K562 (cell line): ENCODE results near the gene EEF1AKMT4. TPM values are rescaled to one million over a fixed set of nuclear protein-coding genes. Genes with fewer than 3 reads are reported as not detected.

Experiments
- CHCHD3 ChIP-seq: fragments of 250-450 bp; sonication (Bioruptor Pico); IDR thresholded peaks from 2 replicates; pipeline ENCODE4 v2.1.2; 2022; ENCODE audit warnings: mild to moderate bottlenecking
- CXXC5 ChIP-seq: fragments of 250-450 bp; sonication (Bioruptor Pico); IDR thresholded peaks from 2 replicates; pipeline ENCODE4 v1.8.0; 2022; ENCODE audit warnings: inconsistent platforms, mild to moderate bottlenecking, moderate library complexity
- DDX20 ChIP-seq: fragments of 450-650 bp; IDR thresholded peaks from 2 replicates; pipeline ENCODE4 v1.6.1; 2016; ENCODE audit warnings: missing genetic modification characterization, low read depth, mild to moderate bottlenecking, missing compliant biosample characterization, moderate library complexity
- FOXO4 ChIP-seq: fragments of 450-650 bp; formaldehyde crosslinking; IDR thresholded peaks from 2 replicates; pipeline ENCODE4 v1.4.0; 2020; ENCODE audit warnings: mild to moderate bottlenecking, moderate library complexity
- HDAC6 ChIP-seq: IDR thresholded peaks from 2 replicates; pipeline ENCODE4 v1.6.1; 2012; ENCODE audit warnings: low read depth, mild to moderate bottlenecking, control low read depth, inconsistent platforms, low read length, moderate library complexity
- IRF2 ChIP-seq: sonication (generic); formaldehyde crosslinking; IDR thresholded peaks from 2 replicates; pipeline ENCODE4 v1.8.1; 2022; ENCODE audit warnings: mild to moderate bottlenecking, missing genetic modification reagents
- JUNB ChIP-seq: fragments of 450-650 bp; formaldehyde crosslinking; conservative IDR thresholded peaks from 2 replicates; pipeline ENCODE4 v1.4.0; 2020; ENCODE audit warnings: mild to moderate bottlenecking
- MYNN ChIP-seq, 2 experiments: sonication (generic); formaldehyde crosslinking in 1 of 2; IDR thresholded peaks; 2 replicates each; pipeline versions ENCODE4 v1.5.0 to v1.6.1; 2016 to 2020; ENCODE audit warnings: antibody characterized with exemption in 1 of 2, missing genetic modification reagents in 1 of 2
- POLR2H ChIP-seq: IDR thresholded peaks from 2 replicates; pipeline ENCODE4 v1.6.1; 2016; ENCODE audit warnings: missing genetic modification characterization, low read depth, mild to moderate bottlenecking, control low read depth, missing compliant biosample characterization, moderate library complexity
- SFPQ ChIP-seq: fragments of 200-400 bp; formaldehyde crosslinking; IDR thresholded peaks from 2 replicates; pipeline ENCODE4 v1.6.1; 2017; ENCODE audit warnings: mild to moderate bottlenecking, low read depth, low read length, moderate library complexity
- SNAPC5 ChIP-seq: fragments of 250-450 bp; sonication (Bioruptor Pico); IDR thresholded peaks from 2 replicates; pipeline ENCODE4 v1.8.0; 2021; ENCODE audit warnings: moderate library complexity, mild to moderate bottlenecking, inconsistent platforms
- ZFPM2 ChIP-seq: fragments of 250-450 bp; sonication (Bioruptor Pico); IDR thresholded peaks from 2 replicates; pipeline ENCODE4 v1.5.1; 2022; ENCODE audit warnings: mild to moderate bottlenecking
- ZNF384 ChIP-seq: IDR thresholded peaks from 2 replicates; pipeline ENCODE4 v1.6.1; 2012; ENCODE audit warnings: low read depth, low read length, improper control_type of control experiment
- ZNF436 ChIP-seq: fragments of 250-450, 450-650 bp; sonication (Bioruptor Pico); formaldehyde crosslinking; IDR thresholded peaks from 2 replicates; pipeline ENCODE4 v1.7.0; 2020; ENCODE audit warnings: mild to moderate bottlenecking
- ZNF511 ChIP-seq: sonication (generic); formaldehyde crosslinking; IDR thresholded peaks from 2 replicates; pipeline ENCODE4 v1.8.0; 2022; ENCODE audit warnings: mild to moderate bottlenecking, missing genetic modification reagents
- ZNF655 ChIP-seq: fragments of 250-450 bp; sonication (Bioruptor Pico); IDR thresholded peaks from 2 replicates; pipeline ENCODE4 v1.5.0; 2021
- polyA plus RNA-seq, 8 experiments: library from polyadenylated mRNA; depleted of rRNA in 4 of 8; stranded (reverse) in 5 of 8; unstranded in 3 of 8; fragments of >200 nt; fragmentation: Nextera tagmentation in 2 of 8; fragmentation: Illumina TruSeq in 1 of 8; extraction: Ambion mirVana in 2 of 8; extraction: Trizol in 1 of 8; gene quantifications; 2 replicates each; pipeline versions ENCODE4 v1.2.1 to v1.2.3, GENCODE V29; 2011 to 2014; ENCODE audit warnings: inconsistent platforms in 1 of 8, missing spikeins in 1 of 8
- total RNA-seq, 7 experiments: library from RNA; depleted of rRNA in 6 of 7; stranded (reverse); fragments of >200 nt in 6 of 7; fragmentation: Illumina TruSeq in 2 of 7; extraction: Trizol in 2 of 7; gene quantifications; 2 replicates each; pipeline versions ENCODE4 v1.2.1 to v1.2.3, GENCODE V29; 2011 to 2021; ENCODE audit warnings: low replicate concordance in 1 of 7
- TF ChIP-seq, protein P1 (sequence below), 2 experiments: fragments of 450-650 bp; IDR thresholded peaks; 2 replicates each; pipeline ENCODE4 v1.6.1; 2018; ENCODE audit warnings: mild to moderate bottlenecking in 2 of 2, low read depth in 1 of 2; ENCODE audit not compliant: partially characterized antibody in 2 of 2

The EEF1AKMT4 gene
- total and polyA plus RNA-seq, 9 of the 15 experiments (the other 6 are each of a cell fraction or from before 2014, with no cell fraction given), result 10.3 to 49.4 (median 18.9) TPM

- TF ChIP-seq, protein P1, sequence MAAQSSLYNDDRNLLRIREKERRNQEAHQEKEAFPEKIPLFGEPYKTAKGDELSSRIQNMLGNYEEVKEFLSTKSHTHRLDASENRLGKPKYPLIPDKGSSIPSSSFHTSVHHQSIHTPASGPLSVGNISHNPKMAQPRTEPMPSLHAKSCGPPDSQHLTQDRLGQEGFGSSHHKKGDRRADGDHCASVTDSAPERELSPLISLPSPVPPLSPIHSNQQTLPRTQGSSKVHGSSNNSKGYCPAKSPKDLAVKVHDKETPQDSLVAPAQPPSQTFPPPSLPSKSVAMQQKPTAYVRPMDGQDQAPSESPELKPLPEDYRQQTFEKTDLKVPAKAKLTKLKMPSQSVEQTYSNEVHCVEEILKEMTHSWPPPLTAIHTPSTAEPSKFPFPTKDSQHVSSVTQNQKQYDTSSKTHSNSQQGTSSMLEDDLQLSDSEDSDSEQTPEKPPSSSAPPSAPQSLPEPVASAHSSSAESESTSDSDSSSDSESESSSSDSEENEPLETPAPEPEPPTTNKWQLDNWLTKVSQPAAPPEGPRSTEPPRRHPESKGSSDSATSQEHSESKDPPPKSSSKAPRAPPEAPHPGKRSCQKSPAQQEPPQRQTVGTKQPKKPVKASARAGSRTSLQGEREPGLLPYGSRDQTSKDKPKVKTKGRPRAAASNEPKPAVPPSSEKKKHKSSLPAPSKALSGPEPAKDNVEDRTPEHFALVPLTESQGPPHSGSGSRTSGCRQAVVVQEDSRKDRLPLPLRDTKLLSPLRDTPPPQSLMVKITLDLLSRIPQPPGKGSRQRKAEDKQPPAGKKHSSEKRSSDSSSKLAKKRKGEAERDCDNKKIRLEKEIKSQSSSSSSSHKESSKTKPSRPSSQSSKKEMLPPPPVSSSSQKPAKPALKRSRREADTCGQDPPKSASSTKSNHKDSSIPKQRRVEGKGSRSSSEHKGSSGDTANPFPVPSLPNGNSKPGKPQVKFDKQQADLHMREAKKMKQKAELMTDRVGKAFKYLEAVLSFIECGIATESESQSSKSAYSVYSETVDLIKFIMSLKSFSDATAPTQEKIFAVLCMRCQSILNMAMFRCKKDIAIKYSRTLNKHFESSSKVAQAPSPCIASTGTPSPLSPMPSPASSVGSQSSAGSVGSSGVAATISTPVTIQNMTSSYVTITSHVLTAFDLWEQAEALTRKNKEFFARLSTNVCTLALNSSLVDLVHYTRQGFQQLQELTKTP (IDR thresholded peaks at IDR 0.05; ENCODE audit: low read depth in 1 of 2, partially characterized antibody in 2 of 2), result peak in 1 of 2 experiments; percentile 70
- TF ChIP-seq ZNF436 (CRISPR knock-in tag) (no peak), MYNN (IDR thresholded peaks at IDR 0.05) (peak; percentile 31; the same call in 1 of the 2 replicates), MYNN (CRISPR knock-in tag; IDR thresholded peaks at IDR 0.05) (no peak), FOXO4 (CRISPR knock-in tag) (no peak), SFPQ (no peak), DDX20 (tag) (no peak), ZNF511 (CRISPR knock-in tag) (0 out of 2 replicates have a peak, but pooled peaks have one; percentile 27), ZNF655 (CRISPR knock-in tag) (no peak), HDAC6 (no peak), JUNB (CRISPR knock-in tag) (no peak), IRF2 (CRISPR knock-in tag) (no peak), CHCHD3 (CRISPR knock-in tag) (no peak), ZFPM2 (CRISPR knock-in tag) (no peak), SNAPC5 (CRISPR knock-in tag) (no peak), POLR2H (tag) (no peak), ZNF384 (no peak), CXXC5 (CRISPR knock-in tag) (no peak)
These were observed 8.9 kb upstream of the EEF1AKMT4 start (continued) for GRCh38 chr3:184240384-184241140.
